D341Med (cell line): Measurements from ENCODE around the gene SRM.
A peak's percentile ranks its signal among the peaks of the same experiment; 100 is the strongest.
"Not testable (repeated sequence)": the region's sequence is repeated elsewhere in the genome, so short reads cannot be mapped to it uniquely, and the experiment has no call there.

Source experiments
- DNase-seq: peaks from one replicate; pipeline ENCODE4 v3.0.0; 2012; ENCODE audit warnings: low spot score

Gene SRM

DNA sequence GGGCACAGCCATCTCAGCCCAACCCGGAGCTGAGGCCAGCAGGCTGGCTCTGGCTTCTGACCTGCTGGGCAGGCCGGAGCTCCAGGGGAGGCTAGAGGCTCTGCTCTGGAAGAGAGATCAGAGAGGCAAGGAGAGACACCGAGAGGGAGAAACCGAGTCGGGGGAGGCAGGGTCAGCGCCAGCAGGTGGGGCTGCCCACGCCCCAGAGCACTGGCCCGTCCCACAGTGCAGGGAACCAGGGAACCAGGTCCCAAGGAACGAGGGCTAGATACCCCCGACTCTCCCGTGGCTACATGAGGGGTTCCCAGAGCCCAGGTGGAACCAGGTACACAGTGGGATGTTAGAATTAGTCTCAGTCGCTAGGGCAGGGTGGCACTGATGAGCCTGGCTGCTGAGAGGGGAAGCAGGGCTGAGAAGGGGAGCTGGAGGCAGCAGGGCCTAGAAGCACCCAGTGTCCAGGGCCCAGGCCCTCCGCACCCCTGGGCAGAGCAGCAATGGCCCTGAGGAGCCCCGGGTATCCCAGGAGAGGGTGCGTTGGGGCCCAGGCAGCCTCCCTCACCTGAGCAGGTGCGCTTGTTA is 14.9 kb downstream of the SRM start:
- DNase-seq, result no peak

DNA sequence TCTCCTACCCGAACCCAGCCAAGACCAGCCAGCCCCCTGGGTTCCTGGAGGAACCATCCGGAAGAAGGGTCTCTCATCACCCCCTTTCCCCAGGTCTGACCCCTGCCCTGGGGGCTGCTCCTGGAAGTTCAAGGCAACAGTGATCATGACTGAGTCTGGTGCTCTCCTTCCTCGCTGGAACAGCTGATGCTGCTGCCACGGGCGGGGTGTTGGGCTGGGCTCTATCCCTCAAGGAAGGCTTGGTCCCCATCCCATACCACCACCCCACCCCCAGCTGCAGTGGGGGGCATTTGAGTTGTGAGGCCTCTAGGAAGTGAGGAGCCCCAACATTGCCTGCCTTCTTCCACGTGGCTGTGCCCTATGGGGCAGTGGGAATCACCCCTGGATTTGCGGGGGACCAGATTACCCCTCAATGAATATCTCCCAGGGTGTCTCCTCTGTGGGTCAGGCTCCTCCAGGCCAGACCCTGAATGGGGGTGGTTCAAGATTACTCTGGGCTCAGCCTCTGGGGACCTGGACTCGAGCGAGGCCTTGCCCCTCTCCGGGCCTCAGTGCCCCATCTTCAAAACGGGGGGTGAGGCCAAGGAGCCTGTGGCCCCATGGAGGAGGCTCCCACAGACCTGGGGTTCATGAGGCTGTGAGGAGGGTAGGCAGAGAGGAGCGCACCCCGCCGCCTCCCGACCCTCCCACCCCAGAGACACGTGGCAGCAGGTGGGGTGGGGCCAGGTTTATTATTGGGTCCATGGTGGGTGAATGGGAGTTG is 15.6 kb downstream of the SRM start:
- DNase-seq, result no peak

DNA sequence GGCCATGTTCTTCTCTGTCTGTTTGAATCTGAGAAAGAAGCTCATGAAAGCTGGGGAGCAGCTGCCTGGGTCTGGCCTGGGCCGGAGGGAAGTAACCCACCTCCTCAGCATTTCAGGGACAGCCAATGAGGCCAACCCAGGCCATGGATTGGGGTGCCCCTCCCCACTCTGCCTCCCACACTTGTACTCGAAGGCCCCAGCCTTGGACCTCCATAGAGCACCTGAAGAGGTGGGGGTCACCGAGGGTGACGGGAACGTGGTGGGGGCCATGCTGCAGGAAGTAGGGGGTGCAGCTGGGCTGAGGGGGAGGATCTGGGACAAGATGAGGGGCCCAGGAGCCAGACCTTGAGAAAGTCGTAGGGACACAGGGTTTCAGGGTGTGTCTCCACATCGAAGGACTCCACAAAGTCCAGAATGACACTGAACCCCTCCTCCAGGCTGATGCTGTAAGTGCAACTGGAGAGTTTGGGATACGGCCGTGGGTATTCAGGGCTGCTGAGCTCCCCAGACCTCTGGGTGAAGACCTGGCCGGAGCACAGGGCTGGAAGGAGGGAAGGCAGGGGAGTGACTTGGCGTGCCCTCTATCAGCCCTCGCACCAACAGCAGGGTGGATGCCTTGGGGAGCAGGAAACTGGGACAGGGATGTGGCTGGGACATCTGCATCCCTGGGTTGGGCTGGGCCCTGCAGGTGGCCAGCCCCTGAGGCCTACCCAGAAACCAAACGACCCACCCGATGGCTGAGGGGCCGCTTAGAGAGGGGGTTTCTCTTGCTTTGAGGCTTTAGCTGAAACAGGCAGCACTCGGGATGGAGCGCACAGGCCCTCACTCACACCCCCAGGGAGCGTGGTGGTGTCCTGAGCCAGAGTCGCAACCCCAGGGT is 16.6 kb downstream of the SRM start:
- no peak for DNase-seq

DNA sequence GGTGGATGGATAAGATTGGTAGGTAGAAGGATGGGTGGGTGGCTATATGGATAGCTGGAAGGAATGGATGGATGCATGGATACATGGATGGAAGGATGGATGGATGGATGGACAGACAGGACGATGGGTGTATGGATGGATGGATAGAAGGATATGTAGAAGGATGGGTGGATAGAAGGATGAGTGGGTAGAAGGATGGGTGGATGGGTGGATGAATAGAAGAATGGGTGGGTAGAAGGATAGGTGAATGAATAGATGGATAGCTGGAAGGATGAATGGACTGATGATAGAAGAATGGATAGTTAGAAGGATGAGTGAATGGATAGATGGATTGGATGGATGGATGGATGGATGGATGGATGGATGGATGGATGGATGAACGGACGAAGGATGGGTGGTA is 17.8 kb downstream of the SRM start:
- no peak for DNase-seq

DNA sequence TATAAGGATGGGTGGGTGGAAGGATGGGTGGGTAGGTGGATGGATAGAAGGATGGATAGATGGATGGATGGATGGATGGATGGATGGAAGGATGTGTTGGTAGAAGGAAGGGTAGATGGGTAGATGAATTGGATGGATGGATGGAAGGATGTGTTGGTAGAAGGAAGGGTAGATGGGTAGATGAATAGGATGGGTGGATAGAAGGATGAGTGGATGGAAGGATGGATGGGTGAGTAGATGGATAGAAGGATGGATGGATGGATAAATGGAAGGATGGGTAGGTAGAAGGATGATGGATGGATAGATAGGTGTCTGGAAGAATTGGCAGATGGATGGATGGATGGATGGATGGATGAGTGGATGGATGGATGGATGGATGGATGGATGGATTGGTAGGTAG is 18.8 kb downstream of the SRM start:
- no peak for DNase-seq

DNA sequence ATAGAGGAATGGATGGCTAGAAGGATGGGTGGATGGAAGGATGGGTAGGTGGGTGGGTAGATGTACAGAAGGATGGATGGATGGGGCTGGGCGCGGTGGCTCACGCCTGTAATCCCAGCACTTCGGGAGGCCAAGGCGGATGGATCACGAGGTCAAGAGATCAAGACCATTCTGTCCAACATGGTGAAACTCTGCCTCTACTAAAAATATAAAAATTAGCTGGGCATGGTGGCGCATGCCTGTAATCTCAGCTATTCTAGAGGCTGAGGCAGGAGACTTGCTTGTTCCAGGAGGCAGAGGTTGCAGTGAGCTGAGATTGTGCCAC is 19.8 kb downstream of the SRM start:
- not testable (repeated sequence) for DNase-seq

DNA sequence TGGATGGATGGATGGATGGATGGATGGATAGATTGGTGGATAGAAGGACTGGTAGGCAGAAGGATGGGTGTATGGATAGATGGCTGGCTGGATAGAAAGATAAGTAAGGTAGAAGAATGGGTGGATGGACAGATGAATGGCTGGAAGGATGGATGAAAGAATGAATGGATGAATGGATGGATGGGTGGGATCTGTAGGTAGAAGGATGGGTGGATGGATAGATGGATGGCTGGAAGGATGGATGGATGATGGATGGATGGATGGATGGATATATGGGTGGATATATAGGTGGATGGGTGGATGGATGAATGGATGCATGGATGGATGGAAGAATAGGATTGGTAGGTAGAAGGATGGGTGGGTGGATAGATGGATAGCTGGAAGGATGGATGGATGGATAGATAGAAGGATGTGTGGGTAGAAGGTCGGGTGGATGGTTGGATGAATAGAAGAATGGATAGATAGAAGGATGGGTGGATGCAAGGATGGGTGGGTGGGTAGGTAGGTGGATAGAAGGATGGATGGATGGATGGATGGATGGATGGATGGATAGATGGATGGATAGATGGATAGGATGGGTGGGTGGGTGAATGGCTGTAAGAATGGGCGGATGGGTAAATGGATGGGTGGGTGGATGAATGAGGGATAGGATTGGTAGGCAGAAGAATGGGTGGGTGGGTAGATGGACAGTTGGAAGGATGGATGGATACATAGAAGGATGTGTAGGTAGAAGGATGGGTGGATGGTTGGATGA is 20.3 kb downstream of the SRM start:
- DNase-seq, result no peak

DNA sequence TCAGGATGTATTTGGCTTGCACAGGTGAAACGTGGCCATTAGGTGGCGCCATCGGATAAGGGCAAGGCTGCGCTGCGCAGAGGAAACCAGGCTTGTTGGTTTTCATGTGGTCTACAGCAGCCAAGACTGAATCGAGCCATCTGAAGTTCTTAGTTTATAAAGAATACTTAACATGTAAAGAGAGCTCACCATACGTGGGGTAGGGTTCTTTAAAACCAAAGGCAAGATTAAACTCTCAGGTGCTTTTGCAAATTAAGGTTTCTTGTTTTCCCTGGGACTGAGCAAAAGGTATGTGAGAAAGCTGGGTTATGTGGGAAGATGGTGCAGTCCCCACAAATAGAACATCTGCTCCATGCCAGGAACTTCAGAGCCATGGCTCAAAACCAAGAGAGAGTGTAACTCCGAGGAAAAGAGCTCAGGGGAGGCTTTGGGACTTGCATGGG is 22.1 kb downstream of the SRM start:
- DNase-seq, result peak; percentile 84

DNA sequence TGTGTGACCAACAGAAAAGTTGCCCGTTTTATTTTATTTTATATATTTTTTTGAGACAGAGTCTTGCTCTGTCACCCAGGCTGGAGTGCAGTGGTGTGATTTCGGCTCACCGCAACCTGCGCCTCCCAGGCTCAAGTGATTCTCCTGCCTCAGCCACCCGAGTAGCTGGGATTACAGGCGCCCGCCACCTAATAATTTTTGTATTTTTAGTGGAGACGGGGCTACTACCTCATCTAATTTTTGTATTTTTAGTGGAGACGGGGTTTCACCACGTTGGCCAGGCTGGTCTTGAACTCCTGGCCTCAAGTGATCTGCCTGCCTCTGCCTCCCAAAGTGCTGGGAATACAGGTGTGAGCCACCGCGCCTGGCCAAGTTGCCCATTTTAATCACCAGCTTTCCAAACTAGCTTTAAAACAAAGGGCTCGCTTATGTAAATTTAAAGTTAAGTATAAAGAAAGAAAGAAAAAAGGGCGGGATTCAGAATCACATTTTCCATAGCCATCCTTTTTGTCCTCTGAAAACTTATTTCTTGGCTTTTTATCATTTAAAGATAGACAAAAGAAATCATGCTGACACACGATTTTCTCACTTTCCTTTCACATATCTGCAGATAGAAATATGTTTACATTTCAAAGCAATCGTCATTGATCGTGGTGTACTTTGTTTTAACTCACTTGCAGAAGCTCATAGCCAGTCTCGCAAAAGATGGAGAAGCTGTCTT is 22.6 kb downstream of the SRM start:
- not testable (repeated sequence) for DNase-seq

DNA sequence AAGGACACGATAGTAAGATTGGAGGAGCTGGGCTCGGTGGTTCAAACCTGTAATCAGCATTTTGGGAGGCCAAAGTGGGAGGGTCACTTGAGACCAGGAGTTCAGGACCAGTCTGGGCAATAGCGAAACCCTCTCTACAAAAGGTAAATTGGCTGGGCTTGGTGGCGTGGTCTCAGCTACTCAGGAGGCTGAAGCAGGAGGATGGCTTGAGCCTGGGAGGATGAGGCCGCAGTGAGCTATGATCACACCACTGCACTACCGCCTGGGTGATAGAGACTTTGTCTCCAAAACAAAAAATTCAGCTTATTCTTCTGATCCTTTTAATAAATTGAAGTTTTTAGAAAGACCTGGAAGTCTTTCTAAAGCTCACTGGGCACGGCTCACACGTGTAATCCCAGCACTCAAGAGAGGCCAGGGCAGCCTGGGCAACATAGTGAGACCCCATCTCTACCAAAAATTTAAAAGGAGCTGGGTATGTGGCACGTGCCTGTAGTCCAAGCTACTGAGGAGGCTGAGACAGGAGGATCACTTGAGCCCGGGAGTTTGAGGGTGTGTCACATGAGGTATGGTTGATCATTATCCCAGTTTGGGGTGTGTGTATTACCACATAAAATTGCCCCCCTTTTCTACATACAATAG is 28.1 kb downstream of the SRM start:
- DNase-seq, result no peak

DNA sequence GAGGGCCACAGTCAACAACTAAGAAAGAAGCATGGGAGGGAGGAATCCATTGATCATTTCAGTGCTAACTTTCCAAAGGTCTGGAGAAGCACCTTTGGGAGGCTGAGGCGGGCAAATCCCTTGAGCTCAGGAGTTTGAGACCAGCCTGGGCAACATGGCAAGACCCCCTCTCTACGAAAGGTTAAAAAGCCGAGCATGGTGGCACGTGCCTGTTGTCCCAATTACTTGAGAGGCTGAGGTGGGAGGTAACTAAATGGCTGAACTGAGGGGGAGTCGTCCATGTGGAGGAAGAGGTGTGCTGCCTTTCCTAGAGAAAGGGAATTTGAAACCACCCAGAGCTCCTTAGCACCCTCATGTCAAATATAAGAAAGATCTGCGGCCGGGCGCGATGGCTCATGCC is 29.0 kb downstream of the SRM start:
- no peak for DNase-seq

DNA sequence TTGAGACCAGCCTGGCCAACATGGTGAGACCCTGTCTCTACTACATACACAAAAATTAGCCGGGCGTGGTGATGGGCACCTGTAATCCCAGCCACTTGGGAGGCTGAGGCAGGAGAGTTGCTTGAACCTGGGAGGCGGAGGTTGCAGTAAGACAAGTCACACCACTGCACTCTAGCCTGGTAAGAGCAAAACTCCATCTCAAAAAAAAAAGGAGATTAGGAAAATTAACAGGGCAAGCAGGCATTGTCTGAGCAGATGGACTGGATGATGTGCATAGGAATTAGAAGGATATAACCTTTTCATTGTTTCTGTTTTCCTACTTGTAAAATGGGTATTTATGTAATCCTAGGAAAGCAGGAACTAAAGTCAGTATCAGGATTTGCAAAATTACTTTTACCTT is 31.8 kb downstream of the SRM start:
- no peak for DNase-seq

DNA sequence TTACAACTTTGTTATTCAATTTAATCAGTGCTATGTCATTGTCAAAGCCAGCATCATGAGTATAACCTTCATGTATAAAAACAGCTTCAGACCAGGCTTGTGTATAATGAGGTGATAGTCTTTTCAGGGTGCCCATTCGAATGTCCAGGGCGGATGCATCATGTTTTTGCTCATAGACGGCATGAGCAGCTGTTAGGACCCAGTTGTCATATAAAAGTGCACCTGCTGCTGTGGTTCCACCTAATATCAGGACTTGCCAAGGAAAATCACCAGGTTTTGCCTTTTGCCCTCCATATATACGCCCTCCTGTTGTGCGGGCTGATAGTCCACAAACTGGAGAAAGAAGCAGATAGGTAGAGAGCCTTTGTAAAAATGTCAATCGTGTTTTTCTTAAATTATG is 32.5 kb downstream of the SRM start:
- no peak for DNase-seq

DNA sequence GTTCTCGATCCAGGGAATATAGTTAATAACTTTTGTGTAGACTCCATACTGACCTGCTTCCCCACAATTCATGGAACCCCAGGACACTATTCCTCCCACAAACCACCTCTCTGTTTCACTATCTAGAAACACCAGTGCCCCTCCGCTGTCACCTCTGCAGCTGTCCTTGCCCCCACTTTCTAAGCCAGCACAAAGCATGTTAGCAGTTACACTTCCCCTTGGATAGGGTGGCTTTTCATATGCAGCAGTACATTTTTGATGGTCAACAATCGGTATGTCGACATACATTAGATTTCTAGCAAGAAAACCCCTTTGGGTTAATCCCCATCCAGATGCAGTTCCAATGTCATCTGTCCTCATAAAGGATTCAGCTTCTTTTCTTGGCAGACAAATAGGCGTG is 32.9 kb downstream of the SRM start:
- DNase-seq, result no peak

DNA sequence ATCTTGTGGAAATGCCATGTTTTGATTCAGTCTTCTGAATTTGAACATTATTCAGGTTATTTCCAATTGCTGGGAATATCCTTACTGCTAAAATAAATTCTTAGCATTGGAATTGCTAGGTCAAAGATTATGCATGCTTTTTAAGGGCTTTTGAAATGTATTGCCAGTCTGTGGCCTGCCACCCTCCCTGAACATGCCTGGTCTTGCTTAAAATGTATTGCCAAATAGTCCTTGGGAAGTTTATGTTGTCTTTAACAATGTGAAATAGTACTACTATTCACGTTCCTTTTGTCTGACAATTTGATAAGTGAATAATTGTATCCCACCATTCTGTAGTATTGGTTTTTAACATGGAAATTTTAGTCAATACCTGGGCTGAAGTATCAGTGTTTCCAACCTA is 33.8 kb downstream of the SRM start:
- DNase-seq, result no peak

DNA sequence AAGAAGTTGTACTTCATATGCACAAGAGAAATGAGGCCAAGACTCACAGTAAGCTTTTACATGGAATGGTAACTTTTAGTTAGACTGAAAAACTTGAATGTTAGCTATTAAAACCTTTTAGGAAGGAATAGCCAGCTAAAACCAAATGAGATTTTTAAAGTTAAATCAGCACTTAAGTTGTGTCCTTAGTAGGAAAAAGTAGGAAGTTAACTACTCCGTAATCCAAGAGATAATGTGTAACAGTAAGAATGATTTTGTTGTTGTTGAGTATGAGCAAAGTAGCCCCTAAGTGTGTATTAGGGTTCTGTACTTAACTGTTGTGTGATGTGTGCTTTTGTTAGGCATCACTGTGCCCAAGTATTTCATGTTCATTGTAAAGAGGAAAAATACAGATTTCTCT is 34.2 kb downstream of the SRM start:
- no peak for DNase-seq

DNA sequence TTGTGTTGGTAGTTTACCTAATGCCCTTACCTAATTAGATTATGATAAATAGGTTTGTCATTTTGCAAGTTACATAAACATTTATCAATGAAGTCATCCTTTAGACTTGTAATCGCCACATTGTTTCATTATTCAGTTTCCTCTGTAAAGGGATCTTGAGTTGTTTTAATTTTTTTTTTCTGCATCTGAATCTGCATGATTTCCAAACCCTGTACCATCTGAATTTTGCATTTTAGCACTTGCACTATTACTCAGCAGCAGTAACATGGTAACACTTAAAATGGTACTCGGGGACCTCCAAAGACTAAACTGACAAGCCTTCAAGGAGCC is 35.0 kb downstream of the SRM start:
- no peak for DNase-seq

DNA sequence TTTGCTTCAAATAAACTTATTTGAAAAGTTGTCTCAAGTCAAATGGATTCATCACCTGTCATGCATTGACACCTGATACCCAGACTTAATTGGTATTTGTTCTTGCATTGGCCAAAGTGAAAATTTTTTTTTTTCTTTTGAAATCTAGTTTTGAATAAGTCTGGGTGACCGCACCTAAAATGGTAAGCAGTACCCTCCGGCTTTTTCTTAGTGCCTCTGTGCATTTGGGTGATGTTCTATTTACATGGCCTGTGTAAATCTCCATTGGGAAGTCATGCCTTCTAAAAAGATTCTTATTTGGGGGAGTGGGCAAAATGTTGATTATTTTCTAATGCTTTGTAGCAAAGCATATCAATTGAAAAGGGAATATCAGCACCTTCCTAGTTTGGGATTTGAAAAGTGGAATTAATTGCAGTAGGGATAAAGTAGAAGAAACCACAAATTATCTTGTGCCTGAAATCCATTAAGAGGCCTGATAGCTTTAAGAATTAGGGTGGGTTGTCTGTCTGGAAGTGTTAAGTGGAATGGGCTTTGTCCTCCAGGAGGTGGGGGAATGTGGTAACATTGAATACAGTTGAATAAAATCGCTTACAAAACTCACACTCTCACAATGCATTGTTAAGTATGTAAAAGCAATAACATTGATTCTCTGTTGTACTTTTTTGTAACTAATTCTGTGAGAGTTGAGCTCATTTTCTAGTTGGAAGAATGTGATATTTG is 35.5 kb downstream of the SRM start:
- DNase-seq, result no peak

DNA sequence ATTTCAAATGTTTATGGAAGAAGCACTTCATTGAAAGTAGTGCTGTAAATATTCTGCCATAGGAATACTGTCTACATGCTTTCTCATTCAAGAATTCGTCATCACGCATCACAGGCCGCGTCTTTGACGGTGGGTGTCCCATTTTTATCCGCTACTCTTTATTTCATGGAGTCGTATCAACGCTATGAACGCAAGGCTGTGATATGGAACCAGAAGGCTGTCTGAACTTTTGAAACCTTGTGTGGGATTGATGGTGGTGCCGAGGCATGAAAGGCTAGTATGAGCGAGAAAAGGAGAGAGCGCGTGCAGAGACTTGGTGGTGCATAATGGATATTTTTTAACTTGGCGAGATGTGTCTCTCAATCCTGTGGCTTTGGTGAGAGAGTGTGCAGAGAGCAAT is 36.6 kb downstream of the SRM start:
- DNase-seq, result no peak

DNA sequence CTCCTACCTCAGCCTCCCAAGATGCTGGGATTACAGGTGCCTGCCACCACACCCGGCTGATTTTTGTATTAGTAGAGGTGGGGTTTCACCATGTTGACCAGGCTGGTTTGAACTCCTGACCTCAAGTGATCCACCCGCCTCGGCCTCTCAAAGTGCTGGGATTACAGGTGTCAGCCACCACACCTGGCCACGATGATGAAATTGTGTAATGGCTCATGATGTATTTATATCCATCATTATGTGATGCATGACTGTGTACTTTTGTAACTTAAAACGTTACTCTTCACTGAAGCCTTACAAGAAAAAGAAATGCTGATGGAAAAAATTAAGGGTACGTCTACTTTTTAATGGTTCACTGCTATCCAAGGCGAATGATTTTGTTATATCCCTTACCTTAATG is 39.8 kb downstream of the SRM start:
- DNase-seq, result no peak

DNA sequence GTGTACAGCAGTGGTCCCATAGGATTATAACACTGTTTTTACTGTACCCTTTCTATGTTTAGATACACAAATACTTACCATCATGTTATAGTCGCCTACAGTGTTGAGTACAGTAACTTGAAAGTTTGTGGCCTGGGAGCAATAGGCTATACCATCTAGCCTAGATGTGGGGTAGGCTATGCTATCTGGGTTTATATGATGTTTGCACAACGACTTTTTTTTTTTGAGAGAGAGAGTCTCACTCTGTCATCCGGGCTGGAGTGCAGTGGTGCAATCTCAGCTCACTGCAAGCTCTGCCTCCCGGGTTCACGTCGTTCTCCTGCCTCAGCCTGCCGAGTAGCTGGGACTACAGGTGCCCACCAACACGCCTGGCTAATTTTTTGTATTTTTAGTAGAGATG is 40.5 kb downstream of the SRM start:
- DNase-seq, result not testable (repeated sequence)
